ENCODE results near the gene UGGT1. TPM values are rescaled to one million over a fixed set of nuclear protein-coding genes. Genes with fewer than 3 reads are reported as not detected.

UGGT1 gene
- total RNA-seq, 1 experiment from 2014 or later, result 55.9 TPM

- Histone ChIP-seq H2AK5ac (ENCODE audit: insufficient read length, low read length) (no peak overlapping the region), H2BK12ac (ENCODE audit: insufficient read length, low read depth, low read length) (no peak overlapping the region), H4K8ac (replicated peaks; ENCODE audit: insufficient read length, low read depth, low read length) (no peak overlapping the region), H3T11ph (ENCODE audit: low read length) (no peak overlapping the region), H3K27me3 (ENCODE audit: insufficient read depth, low read length) (no peaks in the 10 kb centered on the region), H3K9ac (ENCODE audit: extremely low read depth, insufficient read length, low read length) (no peak overlapping the region), H3K9me3 (ENCODE audit: control insufficient read depth, low read depth, low read length) (no peaks in the 10 kb centered on the region), H3K79me1 (ENCODE audit: insufficient read depth, low read depth, low read length, poor library complexity, severe bottlenecking) (no peaks in the 10 kb centered on the region), H2BK20ac (ENCODE audit: low read depth, low read length, poor library complexity, severe bottlenecking) (no peak overlapping the region), H4K5ac (ENCODE audit: insufficient read length, low read depth, low read length) (no peak overlapping the region), H3K4me2 (ENCODE audit: insufficient read depth, insufficient read length, low read length) (no peak overlapping the region), H3K79me2 (ENCODE audit: insufficient read depth, low read length) (no peaks in the 10 kb centered on the region), H3K18ac (ENCODE audit: insufficient read length, low read depth, low read length) (no peak overlapping the region), H3K23me2 (ENCODE audit: insufficient read length, low read depth, low read length, poor library complexity, severe bottlenecking) (no peaks in the 10 kb centered on the region), H4K20me1 (ENCODE audit: control insufficient read depth, insufficient read depth, insufficient read length) (no peaks in the 10 kb centered on the region), H2AFZ (ENCODE audit: low read length) (no peak overlapping the region), H3K14ac (ENCODE audit: insufficient read depth, low read length) (no peak overlapping the region), H3K4me1 (ENCODE audit: insufficient read depth, low read length) (no peaks in the 10 kb centered on the region), H2BK15ac (ENCODE audit: low read depth, low read length) (no peak overlapping the region), H3K23ac (ENCODE audit: insufficient read length, low read depth, low read length) (no peak overlapping the region), H3K27ac (ENCODE audit: insufficient read length, low read depth, low read length) (no peak overlapping the region), H3K4ac (ENCODE audit: low read depth, low read length) (no peak overlapping the region), H3K56ac (ENCODE audit: insufficient read length, low read depth, low read length) (no peak overlapping the region), H2BK120ac (ENCODE audit: low read depth, low read length, poor library complexity, severe bottlenecking) (no peak overlapping the region), H2BK5ac (ENCODE audit: insufficient read length, low read length) (no peak overlapping the region), H4K91ac (ENCODE audit: insufficient read length, low read depth, low read length) (no peak overlapping the region)
- Mint-ChIP-seq H3K27me3 (ENCODE audit: low read depth) (no peaks in the 10 kb centered on the region), H3K4me1 (no peaks in the 10 kb centered on the region), H3K27ac (no peak overlapping the region), H3K36me3 (ENCODE audit: insufficient read depth in 1 of 3, low read depth in 3 of 3) (peaks cover 6 to 52% (median 19%) of the 10 kb centered on the region in 3 experiments; a peak in 5 of 7 replicates), H3K9me3 (no peaks in the 10 kb centered on the region), H3K4me3 (no peak overlapping the region)
- TF ChIP-seq CTCF (conservative IDR thresholded peaks at IDR 0.05), result no peak
- no peak for DNase-seq
- WGBS (ENCODE audit: extremely low coverage, insufficient read length, low lambda C conversion rate), result no CpG with 5 or more reads among the region's 3 CpGs
These were observed 62.8 kb downstream of the UGGT1 start for GRCh38 chr2:128153786-128154185.

Data from H9 (cell line).